ENCODE results near the gene LRRC18. TPM values are rescaled to one million over a fixed set of nuclear protein-coding genes. Genes with fewer than 3 reads are reported as not detected.

Gene LRRC18
- total RNA-seq, 1 experiment from 2014 or later, result not detected

DNA sequence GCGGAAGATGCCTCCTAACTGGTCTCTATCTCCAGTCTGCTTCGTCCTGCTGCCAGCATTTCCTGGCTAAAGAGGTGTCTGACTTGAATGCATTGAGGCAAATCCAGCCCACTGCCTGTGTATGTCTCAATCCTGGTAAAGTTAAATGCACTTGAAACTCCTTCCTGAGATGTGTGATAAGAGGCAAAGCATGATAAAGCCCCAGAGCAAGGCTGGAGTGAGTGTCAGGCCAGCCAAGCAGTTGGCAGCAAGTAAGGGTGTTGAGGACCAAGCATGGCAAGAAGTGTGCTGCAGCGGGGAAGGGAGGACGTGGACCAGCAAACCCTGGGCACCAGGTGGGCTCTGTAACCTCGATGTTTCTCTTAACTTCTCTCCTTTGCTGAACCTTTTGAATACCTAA is 29.1 kb downstream of the LRRC18 start:
- no TSS peak for BruUV-seq (replicated peaks)
- ChIA-PET POLR2A (ENCODE audit: unreplicated experiment) (no interaction called here), CTCF (no interaction called here)
- H3K4me1 ChIP-seq (ENCODE audit: insufficient read depth, low read length), result no peaks in the 10 kb centered on the region
- no peaks in the 10 kb centered on the region for H3K9me3 ChIP-seq (ENCODE audit: low read length)
- H3K4me3 ChIP-seq (ENCODE audit: low read length), result no peak overlapping the region
- H3F3A ChIP-seq (ENCODE audit: low read length, unreplicated experiment), result no peaks in the 10 kb centered on the region
- no peak overlapping the region for H3K9ac ChIP-seq (ENCODE audit: low read length)
- H3K27me3 ChIP-seq (ENCODE audit: low read length), result peaks cover 85% of the 10 kb centered on the region
- H3K27ac ChIP-seq (ENCODE audit: low read length), result no peak overlapping the region
- no peak overlapping the region for H2AFZ ChIP-seq (ENCODE audit: low read length)
- TF ChIP-seq, protein P1, sequence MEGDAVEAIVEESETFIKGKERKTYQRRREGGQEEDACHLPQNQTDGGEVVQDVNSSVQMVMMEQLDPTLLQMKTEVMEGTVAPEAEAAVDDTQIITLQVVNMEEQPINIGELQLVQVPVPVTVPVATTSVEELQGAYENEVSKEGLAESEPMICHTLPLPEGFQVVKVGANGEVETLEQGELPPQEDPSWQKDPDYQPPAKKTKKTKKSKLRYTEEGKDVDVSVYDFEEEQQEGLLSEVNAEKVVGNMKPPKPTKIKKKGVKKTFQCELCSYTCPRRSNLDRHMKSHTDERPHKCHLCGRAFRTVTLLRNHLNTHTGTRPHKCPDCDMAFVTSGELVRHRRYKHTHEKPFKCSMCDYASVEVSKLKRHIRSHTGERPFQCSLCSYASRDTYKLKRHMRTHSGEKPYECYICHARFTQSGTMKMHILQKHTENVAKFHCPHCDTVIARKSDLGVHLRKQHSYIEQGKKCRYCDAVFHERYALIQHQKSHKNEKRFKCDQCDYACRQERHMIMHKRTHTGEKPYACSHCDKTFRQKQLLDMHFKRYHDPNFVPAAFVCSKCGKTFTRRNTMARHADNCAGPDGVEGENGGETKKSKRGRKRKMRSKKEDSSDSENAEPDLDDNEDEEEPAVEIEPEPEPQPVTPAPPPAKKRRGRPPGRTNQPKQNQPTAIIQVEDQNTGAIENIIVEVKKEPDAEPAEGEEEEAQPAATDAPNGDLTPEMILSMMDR (conservative IDR thresholded peaks at IDR 0.05; ENCODE audit: low read depth, low read length), result no peak
- no peak for TF ChIP-seq EZH2phosphoT487 (IDR thresholded peaks at IDR 0.05; ENCODE audit: borderline replicate concordance, low read length)
- TF ChIP-seq EZH2 (IDR thresholded peaks at IDR 0.05; ENCODE audit: low read length, unreplicated experiment), result no peak
- DNase-seq, result no peak
- intact Hi-C loops (cut with micrococcal nuclease), result no loop called here
- no peaks in the 10 kb centered on the region for H4K20me1 ChIP-seq (ENCODE audit: low read length)
- ATAC-seq, result no peak
- no peaks in the 10 kb centered on the region for H3K9me2 ChIP-seq (replicated peaks; ENCODE audit: low read length)
- no peaks in the 10 kb centered on the region for H3K79me2 ChIP-seq (ENCODE audit: low read length)
- H3K4me2 ChIP-seq (ENCODE audit: low read length), result no peak overlapping the region
- no peaks in the 10 kb centered on the region for H3K36me3 ChIP-seq (ENCODE audit: low read depth, low read length)

DNA sequence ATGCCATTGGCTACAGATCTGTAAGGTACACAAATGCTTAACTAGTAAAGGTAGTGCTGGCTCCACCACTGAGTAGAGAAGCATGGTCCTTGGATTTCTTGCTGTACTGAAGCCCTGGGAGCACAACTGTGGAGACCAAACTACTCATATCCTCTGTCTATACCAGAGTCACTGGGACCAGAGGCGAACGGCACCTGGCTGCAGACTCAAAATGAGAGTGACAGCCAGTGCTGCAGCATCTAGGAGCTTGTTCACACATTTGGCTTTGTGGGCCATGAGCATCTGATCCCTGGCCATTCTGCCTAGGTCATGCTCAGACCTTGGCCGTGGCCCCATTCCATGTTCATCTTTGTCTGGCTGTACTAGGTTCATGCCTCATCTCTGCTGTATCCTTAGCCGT is 31.9 kb downstream of the LRRC18 start:
- no peak for DNase-seq
- Histone ChIP-seq H3K4me2 (ENCODE audit: low read length) (no peak overlapping the region), H3K27ac (ENCODE audit: low read length) (no peak overlapping the region), H3K4me3 (ENCODE audit: low read length) (no peak overlapping the region), H3K9ac (ENCODE audit: low read length) (no peak overlapping the region), H2AFZ (ENCODE audit: low read length) (no peak overlapping the region), H3K36me3 (ENCODE audit: low read depth, low read length) (no peaks in the 10 kb centered on the region), H3K9me2 (replicated peaks; ENCODE audit: low read length) (no peaks in the 10 kb centered on the region), H3F3A (ENCODE audit: low read length, unreplicated experiment) (no peaks in the 10 kb centered on the region), H4K20me1 (ENCODE audit: low read length) (no peaks in the 10 kb centered on the region), H3K79me2 (ENCODE audit: low read length) (no peaks in the 10 kb centered on the region), H3K27me3 (ENCODE audit: low read length) (peaks cover 75% of the 10 kb centered on the region), H3K9me3 (ENCODE audit: low read length) (no peaks in the 10 kb centered on the region), H3K4me1 (ENCODE audit: insufficient read depth, low read length) (no peaks in the 10 kb centered on the region)
- no peak for ATAC-seq
- POLR2A ChIA-PET (ENCODE audit: unreplicated experiment), result no interaction called here
- intact Hi-C loops (cut with micrococcal nuclease), result no loop called here
- no TSS peak for BruUV-seq (replicated peaks)
- CTCF ChIA-PET, result no interaction called here
- TF ChIP-seq, protein P1 (conservative IDR thresholded peaks at IDR 0.05; ENCODE audit: low read depth, low read length), result no peak
- no peak for TF ChIP-seq EZH2 (IDR thresholded peaks at IDR 0.05; ENCODE audit: low read length, unreplicated experiment)
- TF ChIP-seq EZH2phosphoT487 (IDR thresholded peaks at IDR 0.05; ENCODE audit: borderline replicate concordance, low read length), result no peak

DNA sequence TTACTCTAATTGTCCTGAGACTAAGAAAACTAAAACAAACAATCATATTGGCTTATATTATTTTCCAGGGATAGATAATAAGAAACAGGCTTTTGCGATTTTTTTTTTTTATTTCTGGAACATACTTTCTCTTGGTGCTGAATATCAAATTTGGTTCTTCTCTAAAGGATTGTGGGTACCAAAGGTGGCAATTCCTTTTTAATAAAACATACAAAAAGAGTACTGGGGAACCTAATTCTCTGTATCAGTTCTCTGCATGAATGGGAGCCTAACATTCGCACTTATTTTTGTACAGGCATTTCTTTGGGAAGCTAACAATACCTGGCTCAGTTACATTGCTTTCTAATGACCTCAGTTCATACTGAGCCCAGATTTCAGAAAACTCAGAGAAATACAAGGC is 32.8 kb downstream of the LRRC18 start:
- H3F3A ChIP-seq (ENCODE audit: low read length, unreplicated experiment), result no peaks in the 10 kb centered on the region
- TF ChIP-seq EZH2 (IDR thresholded peaks at IDR 0.05; ENCODE audit: low read length, unreplicated experiment), result no peak
- TF ChIP-seq, protein P1 (conservative IDR thresholded peaks at IDR 0.05; ENCODE audit: low read depth, low read length), result no peak
- no peak for TF ChIP-seq EZH2phosphoT487 (IDR thresholded peaks at IDR 0.05; ENCODE audit: borderline replicate concordance, low read length)
- no TSS peak for BruUV-seq (replicated peaks)
- intact Hi-C loops (cut with micrococcal nuclease), result no loop called here
- no peak overlapping the region for H3K4me3 ChIP-seq (ENCODE audit: low read length)
- no peaks in the 10 kb centered on the region for H3K9me3 ChIP-seq (ENCODE audit: low read length)
- no peaks in the 10 kb centered on the region for H3K9me2 ChIP-seq (replicated peaks; ENCODE audit: low read length)
- H3K4me1 ChIP-seq (ENCODE audit: insufficient read depth, low read length), result no peaks in the 10 kb centered on the region
- no peaks in the 10 kb centered on the region for H3K79me2 ChIP-seq (ENCODE audit: low read length)
- H4K20me1 ChIP-seq (ENCODE audit: low read length), result no peaks in the 10 kb centered on the region
- H3K9ac ChIP-seq (ENCODE audit: low read length), result no peak overlapping the region
- DNase-seq, result no peak
- H3K4me2 ChIP-seq (ENCODE audit: low read length), result no peak overlapping the region
- H3K27ac ChIP-seq (ENCODE audit: low read length), result no peak overlapping the region
- H3K27me3 ChIP-seq (ENCODE audit: low read length), result peaks cover 70% of the 10 kb centered on the region
- CTCF ChIA-PET, result no interaction called here
- no peak overlapping the region for H2AFZ ChIP-seq (ENCODE audit: low read length)
- ATAC-seq, result no peak
- POLR2A ChIA-PET (ENCODE audit: unreplicated experiment), result no interaction called here
- H3K36me3 ChIP-seq (ENCODE audit: low read depth, low read length), result no peaks in the 10 kb centered on the region
